Neural cell (in vitro differentiated cells): Measurements from ENCODE around the gene TBCC.

ENCODE experiments used
- EZH2 ChIP-seq: fragments of 200-600, 300-800 bp; shearing (Covaris generic), sonication (generic); IDR thresholded peaks from 2 replicates; pipeline ENCODE4 v1.6.1; 2014; ENCODE audit warnings: antibody characterized with exemption, low read length, borderline replicate concordance, mild to moderate bottlenecking; ENCODE audit not compliant: insufficient read depth, poor library complexity, severe bottlenecking
- MXI1 ChIP-seq: fragments of 450-650 bp; conservative IDR thresholded peaks from 2 replicates; pipeline ENCODE4 v1.6.1; 2014; ENCODE audit warnings: antibody characterized with exemption, mild to moderate bottlenecking; ENCODE audit not compliant: poor library complexity, severe bottlenecking
- TF ChIP-seq, protein P1 (sequence below): fragments of 450-650 bp; IDR thresholded peaks from 2 replicates; pipeline ENCODE4 v1.5.1; 2014; ENCODE audit warnings: antibody characterized with exemption, mild to moderate bottlenecking, moderate library complexity; ENCODE audit not compliant: poor library complexity, severe bottlenecking

DNA sequence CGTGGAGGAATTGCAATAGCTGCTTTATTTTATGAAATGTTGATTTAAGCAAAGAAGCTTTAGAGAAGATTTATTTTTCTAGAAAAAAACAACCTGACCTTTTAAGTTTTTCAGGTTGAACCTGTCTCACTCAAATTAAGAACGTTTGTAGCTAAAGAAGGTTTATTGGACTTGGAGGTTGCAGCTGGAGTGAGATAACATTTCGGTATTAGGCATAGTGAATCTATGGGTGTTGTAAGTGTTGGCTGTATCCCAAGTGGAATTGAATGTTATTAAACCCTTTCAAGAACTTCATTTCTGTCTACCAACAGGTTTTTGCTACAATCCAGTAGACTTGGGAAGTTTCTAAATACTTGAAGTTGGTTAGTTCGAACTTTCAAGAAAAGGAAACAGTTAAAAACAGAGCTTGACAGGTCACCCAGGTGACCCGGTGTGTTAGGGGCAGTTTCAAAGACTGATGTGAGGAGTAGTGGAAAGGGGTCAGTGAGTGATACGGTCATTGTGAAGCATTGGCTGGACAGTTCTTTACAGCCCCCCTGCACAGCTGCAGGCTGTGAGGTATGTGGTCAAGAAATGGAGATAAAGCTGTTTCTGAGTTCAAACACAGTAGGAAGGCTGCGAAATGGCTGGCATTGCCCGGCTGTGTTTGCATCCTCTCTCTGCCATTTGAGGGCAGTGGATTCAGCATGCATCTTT is 2.4 kb upstream of the TBCC start:
- TF ChIP-seq EZH2 = no peak
- TF ChIP-seq, protein P1, sequence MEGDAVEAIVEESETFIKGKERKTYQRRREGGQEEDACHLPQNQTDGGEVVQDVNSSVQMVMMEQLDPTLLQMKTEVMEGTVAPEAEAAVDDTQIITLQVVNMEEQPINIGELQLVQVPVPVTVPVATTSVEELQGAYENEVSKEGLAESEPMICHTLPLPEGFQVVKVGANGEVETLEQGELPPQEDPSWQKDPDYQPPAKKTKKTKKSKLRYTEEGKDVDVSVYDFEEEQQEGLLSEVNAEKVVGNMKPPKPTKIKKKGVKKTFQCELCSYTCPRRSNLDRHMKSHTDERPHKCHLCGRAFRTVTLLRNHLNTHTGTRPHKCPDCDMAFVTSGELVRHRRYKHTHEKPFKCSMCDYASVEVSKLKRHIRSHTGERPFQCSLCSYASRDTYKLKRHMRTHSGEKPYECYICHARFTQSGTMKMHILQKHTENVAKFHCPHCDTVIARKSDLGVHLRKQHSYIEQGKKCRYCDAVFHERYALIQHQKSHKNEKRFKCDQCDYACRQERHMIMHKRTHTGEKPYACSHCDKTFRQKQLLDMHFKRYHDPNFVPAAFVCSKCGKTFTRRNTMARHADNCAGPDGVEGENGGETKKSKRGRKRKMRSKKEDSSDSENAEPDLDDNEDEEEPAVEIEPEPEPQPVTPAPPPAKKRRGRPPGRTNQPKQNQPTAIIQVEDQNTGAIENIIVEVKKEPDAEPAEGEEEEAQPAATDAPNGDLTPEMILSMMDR = no peak
- no peak for TF ChIP-seq MXI1
